ENCODE measurements around the gene SOX4. TPM values are rescaled to one million over a fixed set of nuclear protein-coding genes. Genes with fewer than 3 reads are reported as not detected.

Gene SOX4
- total RNA-seq, 4 donors from 2014 or later = 3.5 to 9.3 (median 4.6) TPM

DNA sequence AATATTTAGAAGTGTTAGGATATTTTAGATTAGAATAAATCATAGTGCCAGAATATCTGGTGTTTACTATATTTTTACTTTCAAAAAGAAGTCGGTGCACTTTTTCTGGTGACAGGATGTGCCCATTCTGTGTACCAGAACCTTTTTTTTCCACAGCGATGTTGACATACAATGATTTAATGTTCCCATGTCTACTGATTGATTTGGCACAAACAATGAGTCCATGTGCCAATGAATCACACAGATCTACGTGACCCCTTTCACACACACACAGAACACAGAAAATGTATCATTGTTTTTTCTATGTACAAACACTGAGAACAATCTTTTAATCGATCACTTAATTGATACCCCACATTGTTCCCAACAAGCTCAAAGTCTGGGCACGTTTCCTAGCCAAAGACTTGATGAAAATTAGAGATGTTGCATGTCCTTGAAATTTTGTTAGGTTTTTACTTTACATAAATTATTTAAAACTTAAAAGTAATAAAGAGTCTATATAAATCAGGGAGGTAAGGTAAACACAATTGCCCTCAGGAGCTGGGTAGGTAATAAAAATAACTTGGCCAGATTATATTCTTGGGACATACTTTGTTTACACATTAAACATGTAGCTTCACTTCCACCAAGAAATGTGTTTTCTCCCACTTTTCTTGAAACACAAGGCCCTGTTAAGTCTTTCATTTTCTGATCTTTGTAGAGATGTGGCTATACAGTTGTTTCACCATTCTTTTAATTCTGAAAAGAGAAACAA lies 36.4 kb upstream of the SOX4 start:
- Histone ChIP-seq H3K4me1 (no peaks in the 10 kb centered on the region), H3K4me3 (no peak overlapping the region), H3K27me3 (no peaks in the 10 kb centered on the region), H3K36me3 (no peaks in the 10 kb centered on the region), H3K9me3 (no peaks in the 10 kb centered on the region), H3K27ac (no peak overlapping the region)
- intact Hi-C loops (cut with DNase I) = no loop called here
- WGBS, 2 donors = 36 to 62% methylated on average over 5 of the region's 5 CpGs
- no peak for DNase-seq
- TF ChIP-seq POLR2A (IDR thresholded peaks at IDR 0.05) = no peak
- TF ChIP-seq, protein P1, sequence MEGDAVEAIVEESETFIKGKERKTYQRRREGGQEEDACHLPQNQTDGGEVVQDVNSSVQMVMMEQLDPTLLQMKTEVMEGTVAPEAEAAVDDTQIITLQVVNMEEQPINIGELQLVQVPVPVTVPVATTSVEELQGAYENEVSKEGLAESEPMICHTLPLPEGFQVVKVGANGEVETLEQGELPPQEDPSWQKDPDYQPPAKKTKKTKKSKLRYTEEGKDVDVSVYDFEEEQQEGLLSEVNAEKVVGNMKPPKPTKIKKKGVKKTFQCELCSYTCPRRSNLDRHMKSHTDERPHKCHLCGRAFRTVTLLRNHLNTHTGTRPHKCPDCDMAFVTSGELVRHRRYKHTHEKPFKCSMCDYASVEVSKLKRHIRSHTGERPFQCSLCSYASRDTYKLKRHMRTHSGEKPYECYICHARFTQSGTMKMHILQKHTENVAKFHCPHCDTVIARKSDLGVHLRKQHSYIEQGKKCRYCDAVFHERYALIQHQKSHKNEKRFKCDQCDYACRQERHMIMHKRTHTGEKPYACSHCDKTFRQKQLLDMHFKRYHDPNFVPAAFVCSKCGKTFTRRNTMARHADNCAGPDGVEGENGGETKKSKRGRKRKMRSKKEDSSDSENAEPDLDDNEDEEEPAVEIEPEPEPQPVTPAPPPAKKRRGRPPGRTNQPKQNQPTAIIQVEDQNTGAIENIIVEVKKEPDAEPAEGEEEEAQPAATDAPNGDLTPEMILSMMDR (IDR thresholded peaks at IDR 0.05) = no peak

DNA sequence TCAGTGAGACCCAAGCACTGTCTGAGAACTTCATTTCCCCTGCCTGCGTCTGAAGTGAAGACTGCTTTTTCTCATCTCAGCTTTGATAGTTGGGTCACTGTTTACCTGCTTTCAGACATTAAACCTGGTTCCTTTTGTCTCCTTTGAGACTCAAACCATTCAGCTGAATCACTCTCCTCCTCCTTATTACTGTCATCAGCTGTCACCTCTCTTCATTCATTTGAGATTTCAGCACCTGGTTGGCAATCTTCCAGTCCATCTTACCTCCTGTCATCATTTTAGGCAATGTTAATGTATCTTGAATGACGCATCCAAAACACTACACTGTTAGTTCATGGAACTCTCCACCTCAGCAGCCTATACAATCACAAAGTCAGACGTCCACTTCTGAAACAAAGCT lies 34.3 kb upstream of the SOX4 start:
- H3K27ac ChIP-seq = no peak overlapping the region
- no peak for DNase-seq
- intact Hi-C loops (cut with DNase I) = no loop called here
- no peaks in the 10 kb centered on the region for H3K4me1 ChIP-seq
- H3K27me3 ChIP-seq = no peaks in the 10 kb centered on the region
- no peaks in the 10 kb centered on the region for H3K36me3 ChIP-seq
- no peak for TF ChIP-seq POLR2A (IDR thresholded peaks at IDR 0.05)
- TF ChIP-seq, protein P1 (IDR thresholded peaks at IDR 0.05) = no peak
- H3K9me3 ChIP-seq = no peaks in the 10 kb centered on the region
- 70 to 76% methylated on average over 3 of the region's 3 CpGs for WGBS, 2 donors
- H3K4me3 ChIP-seq = no peak overlapping the region

DNA sequence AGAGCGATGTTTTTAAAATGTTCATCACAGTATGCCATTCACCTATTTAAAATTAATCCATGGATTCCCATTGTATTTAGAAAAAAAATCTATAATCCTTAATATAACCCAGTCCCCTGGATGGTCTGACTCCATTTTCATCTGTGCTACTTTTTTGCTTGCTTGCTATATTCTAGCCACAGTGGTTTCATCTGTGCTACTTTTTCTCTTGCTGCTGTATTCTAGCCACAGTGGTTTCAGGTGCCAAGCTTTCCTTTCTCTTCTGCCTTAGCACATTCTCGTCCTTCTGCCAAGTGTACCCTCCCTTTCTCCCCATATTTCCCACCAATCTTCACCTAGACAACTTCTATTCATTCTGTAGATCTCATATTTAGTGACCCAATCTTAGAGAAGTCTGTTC lies 33.3 kb upstream of the SOX4 start:
- H3K27ac ChIP-seq = no peak overlapping the region
- TF ChIP-seq, protein P1 (IDR thresholded peaks at IDR 0.05) = no peak
- TF ChIP-seq POLR2A (IDR thresholded peaks at IDR 0.05) = no peak
- DNase-seq = no peak
- no peaks in the 10 kb centered on the region for H3K27me3 ChIP-seq
- H3K9me3 ChIP-seq = no peaks in the 10 kb centered on the region
- H3K36me3 ChIP-seq = no peaks in the 10 kb centered on the region
- WGBS, 2 donors = 70% methylated on average over 2 of the region's 2 CpGs
- no peaks in the 10 kb centered on the region for H3K4me1 ChIP-seq
- intact Hi-C loops (cut with DNase I) = no loop called here
- H3K4me3 ChIP-seq = no peak overlapping the region

DNA sequence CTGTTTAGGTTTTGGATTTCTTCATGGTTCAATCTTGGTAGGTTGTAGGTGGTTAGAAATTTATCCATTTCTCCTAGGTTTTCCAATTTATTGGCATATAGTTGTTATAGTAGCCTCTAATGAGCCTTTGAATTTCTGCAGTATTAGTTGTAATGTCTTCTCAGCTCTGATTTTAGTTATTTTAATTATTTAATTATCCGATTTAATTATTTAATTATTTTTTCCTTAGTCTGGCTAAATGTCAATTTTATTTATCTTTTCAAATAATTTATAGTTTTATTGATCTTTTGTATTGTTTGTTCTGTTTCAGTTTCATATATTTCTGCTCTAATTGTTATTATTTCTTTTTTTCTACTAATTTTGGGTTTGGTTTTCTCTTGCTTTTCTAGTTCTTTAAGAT lies 28.1 kb upstream of the SOX4 start:
- peaks cover 0 to 4% (median 0%) of the 10 kb centered on the region in 4 donors for H3K27me3 ChIP-seq

DNA sequence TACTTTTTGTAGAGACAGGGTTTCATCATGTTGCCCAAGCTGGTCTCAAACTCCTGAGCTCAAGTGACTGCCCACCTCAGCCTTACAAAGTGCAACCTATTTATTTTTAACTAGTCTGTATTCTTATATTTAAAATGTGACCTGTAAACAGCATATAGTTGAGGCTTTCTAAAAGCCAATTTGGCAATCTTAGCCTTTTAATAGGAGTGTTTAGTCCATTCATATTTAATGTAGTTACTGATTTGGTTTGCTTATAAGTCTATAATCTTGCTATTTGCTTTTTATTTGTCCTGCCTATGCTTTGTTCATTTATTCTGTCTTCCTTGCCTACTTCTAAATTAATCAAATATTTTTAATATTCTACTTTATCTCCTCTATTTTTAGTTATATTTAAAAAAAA lies 15.0 kb upstream of the SOX4 start:
- Histone ChIP-seq H3K4me1 (no peaks in the 10 kb centered on the region), H3K27ac (no peak overlapping the region), H3K27me3 (no peaks in the 10 kb centered on the region), H3K36me3 (no peaks in the 10 kb centered on the region), H3K9me3 (peaks cover 0 to 14% (median 9%) of the 10 kb centered on the region in 3 donors), H3K4me3 (no peak overlapping the region)
- DNase-seq = no peak
- intact Hi-C loops (cut with DNase I) = no loop called here
- TF ChIP-seq, protein P1 (IDR thresholded peaks at IDR 0.05) = no peak
- TF ChIP-seq POLR2A (IDR thresholded peaks at IDR 0.05) = no peak

More for the DNA sequence above, 28.1 kb upstream of the SOX4 start:
- Histone ChIP-seq H3K9me3 (no peaks in the 10 kb centered on the region), H3K27ac (no peak overlapping the region), H3K36me3 (no peaks in the 10 kb centered on the region), H3K4me1 (no peaks in the 10 kb centered on the region), H3K4me3 (no peak overlapping the region)
- intact Hi-C loops (cut with DNase I) = no loop called here
- WGBS, 2 donors = 87 to 88% methylated on average over 1 of the region's 1 CpG
- DNase-seq = no peak
- TF ChIP-seq, protein P1 (IDR thresholded peaks at IDR 0.05) = no peak
- TF ChIP-seq POLR2A (IDR thresholded peaks at IDR 0.05) = no peak
